Mesenchymal stem cell (in vitro differentiated cells and primary cell): ENCODE data around the gene GRAMD1B.

Source experiments
- DNase-seq: peaks from one replicate; pipeline ENCODE4 v3.0.0-alpha.2; 2013
- H2AFZ ChIP-seq: one replicate; pipeline ENCODE4 v1.6.1; 2013; ENCODE audit warnings: low read depth, mild to moderate bottlenecking, control low read depth, inconsistent platforms, low read length, moderate library complexity
- H2AK5ac ChIP-seq: 2 replicates; pipeline ENCODE4 v1.6.1; 2013; ENCODE audit warnings: low read length, moderate library complexity, mild to moderate bottlenecking, inconsistent platforms; ENCODE audit not compliant: severe bottlenecking
- H2BK120ac ChIP-seq: one replicate; pipeline ENCODE4 v1.6.1; 2013; ENCODE audit warnings: low read depth, mild to moderate bottlenecking, inconsistent platforms, low read length, moderate library complexity
- H2BK12ac ChIP-seq, 2 experiments: one replicate each; pipeline ENCODE4 v1.6.1; 2013; ENCODE audit warnings: inconsistent platforms in 2 of 2, low read length in 2 of 2, mild to moderate bottlenecking in 2 of 2, moderate library complexity in 2 of 2, control low read depth in 1 of 2
- H2BK15ac ChIP-seq: one replicate; pipeline ENCODE4 v1.6.1; 2013; ENCODE audit warnings: mild to moderate bottlenecking, low read depth, inconsistent platforms; ENCODE audit not compliant: poor library complexity, severe bottlenecking
- H2BK5ac ChIP-seq: 2 replicates; pipeline ENCODE4 v1.6.1; 2013; ENCODE audit warnings: low read depth, mild to moderate bottlenecking, low read length, control low read depth, inconsistent platforms; ENCODE audit not compliant: poor library complexity, severe bottlenecking
- H3K14ac ChIP-seq, 2 experiments: one replicate each; pipeline ENCODE4 v1.6.1; 2013; ENCODE audit warnings: inconsistent platforms in 2 of 2, low read length in 2 of 2, control low read depth in 1 of 2, mild to moderate bottlenecking in 1 of 2, moderate library complexity in 1 of 2
- H3K18ac ChIP-seq, 2 experiments: one replicate each; pipeline ENCODE4 v1.6.1; 2013; ENCODE audit warnings: inconsistent platforms in 2 of 2, low read length in 2 of 2, control low read depth in 1 of 2, low read depth in 1 of 2, mild to moderate bottlenecking in 1 of 2
- H3K23ac ChIP-seq, 2 experiments: one replicate each; pipeline ENCODE4 v1.6.1; 2013; ENCODE audit warnings: inconsistent platforms in 2 of 2, low read length in 2 of 2, mild to moderate bottlenecking in 2 of 2, moderate library complexity in 2 of 2, control low read depth in 1 of 2
- H3K27ac ChIP-seq: 2 replicates; pipeline ENCODE4 v1.5.1; 2013; ENCODE audit warnings: mild to moderate bottlenecking, moderate library complexity, low read length, control low read depth, inconsistent platforms; ENCODE audit not compliant: poor library complexity, severe bottlenecking
- H3K27me3 ChIP-seq, 2 experiments: 2 replicates each; pipeline versions ENCODE4 v1.6.1 to v1.7.0; 2013; ENCODE audit warnings: low read length in 2 of 2, mild to moderate bottlenecking in 2 of 2, moderate library complexity in 2 of 2, control low read depth in 1 of 2, inconsistent platforms in 1 of 2; ENCODE audit not compliant: control insufficient read depth in 1 of 2, insufficient read depth in 1 of 2
- H3K36me3 ChIP-seq, 2 experiments: 2 replicates each; pipeline versions ENCODE4 v1.6.1 to v1.7.0; 2013; ENCODE audit warnings: low read length in 2 of 2, control low read depth in 1 of 2, inconsistent platforms in 1 of 2, low read depth in 1 of 2, mild to moderate bottlenecking in 1 of 2; ENCODE audit not compliant: insufficient read depth in 2 of 2, control insufficient read depth in 1 of 2
- H3K4ac ChIP-seq, 2 experiments: one replicate each; pipeline ENCODE4 v1.6.1; 2013; ENCODE audit warnings: inconsistent platforms in 2 of 2, low read length in 2 of 2, mild to moderate bottlenecking in 2 of 2, moderate library complexity in 2 of 2, control low read depth in 1 of 2, low read depth in 1 of 2
- H3K4me1 ChIP-seq: 2 replicates; pipeline ENCODE4 v1.6.1; 2013; ENCODE audit warnings: low read depth, low read length, control low read depth; ENCODE audit not compliant: control insufficient read depth, insufficient read depth
- H3K4me2 ChIP-seq: 2 replicates; pipeline ENCODE4 v1.6.1; 2013; ENCODE audit warnings: low read length, mild to moderate bottlenecking, inconsistent platforms; ENCODE audit not compliant: poor library complexity, severe bottlenecking
- H3K4me3 ChIP-seq, 2 experiments: 2 replicates each; pipeline versions ENCODE4 v1.5.1 to v1.7.0; 2013; ENCODE audit warnings: low read length in 2 of 2, mild to moderate bottlenecking in 2 of 2, control low read depth in 1 of 2, low read depth in 1 of 2; ENCODE audit not compliant: insufficient read depth in 1 of 2
- H3K79me1 ChIP-seq: replicated peaks from 2 replicates; pipeline ENCODE4 v1.6.1; 2013; ENCODE audit warnings: mild to moderate bottlenecking, control low read depth, low read length, inconsistent platforms; ENCODE audit not compliant: poor library complexity, severe bottlenecking
- H3K9ac ChIP-seq: 2 replicates; pipeline ENCODE4 v1.7.0; 2013; ENCODE audit warnings: mild to moderate bottlenecking, low read length, moderate library complexity
- H3K9me3 ChIP-seq: 2 replicates; pipeline ENCODE4 v1.7.0; 2013; ENCODE audit warnings: mild to moderate bottlenecking, low read length; ENCODE audit not compliant: control insufficient read depth
- H4K8ac ChIP-seq: one replicate; pipeline ENCODE4 v1.6.1; 2013; ENCODE audit warnings: inconsistent platforms, mild to moderate bottlenecking, low read length, moderate library complexity
- H4K91ac ChIP-seq: one replicate; pipeline ENCODE4 v1.6.1; 2013; ENCODE audit warnings: mild to moderate bottlenecking, low read length, inconsistent platforms
- WGBS: methylation state at CpG from one replicate; pipeline ENCODE4 v1.1.7; 2013; ENCODE audit warnings: mixed read lengths; 5-methylcytosine and 5-hydroxymethylcytosine counted together

Gene GRAMD1B

GRCh38 chr11:123483466-123483865, 53.4 kb downstream of the GRAMD1B start:
- H2BK120ac ChIP-seq: no peak overlapping the region
- H3K9ac ChIP-seq: no peak overlapping the region
- no peak overlapping the region for H4K91ac ChIP-seq
- H2AK5ac ChIP-seq: no peak overlapping the region
- 100% methylated on average over 1 of the region's 4 CpGs for WGBS
- H3K4me2 ChIP-seq: no peak overlapping the region
- H3K4me3 ChIP-seq: no peak overlapping the region
- no peaks in the 10 kb centered on the region for H3K9me3 ChIP-seq
- H2AFZ ChIP-seq: no peak overlapping the region
- H3K4me1 ChIP-seq: peaks cover 3% of the 10 kb centered on the region
- H4K8ac ChIP-seq: no peak overlapping the region
- H3K36me3 ChIP-seq: peaks cover 0 to 7% of the 10 kb centered on the region in 2 experiments
- no peak overlapping the region for H3K18ac ChIP-seq
- H3K23ac ChIP-seq: no peak overlapping the region
- H2BK15ac ChIP-seq: no peak overlapping the region
- no peak overlapping the region for H2BK12ac ChIP-seq
- DNase-seq: no peak
- H3K27me3 ChIP-seq: no peaks in the 10 kb centered on the region
- no peak overlapping the region for H3K14ac ChIP-seq
- H3K4ac ChIP-seq: no peak overlapping the region
- H3K27ac ChIP-seq: no peak overlapping the region
- no peaks in the 10 kb centered on the region for H3K79me1 ChIP-seq
- H2BK5ac ChIP-seq: no peak overlapping the region

- Histone ChIP-seq H3K27me3 (no peaks in the 10 kb centered on the region), H4K8ac (no peak overlapping the region), H3K9ac (no peak overlapping the region), H3K14ac (no peak overlapping the region), H3K4me3 (no peak overlapping the region), H3K9me3 (no peaks in the 10 kb centered on the region), H3K79me1 (no peaks in the 10 kb centered on the region), H2BK12ac (no peak overlapping the region), H3K36me3 (peaks cover 0 to 7% of the 10 kb centered on the region in 2 experiments), H3K4me1 (peaks cover 3% of the 10 kb centered on the region), H3K18ac (no peak overlapping the region), H3K4me2 (no peak overlapping the region), H2AFZ (no peak overlapping the region), H3K23ac (no peak overlapping the region), H3K27ac (no peak overlapping the region), H4K91ac (no peak overlapping the region), H2BK5ac (no peak overlapping the region), H3K4ac (no peak overlapping the region), H2AK5ac (no peak overlapping the region), H2BK120ac (no peak overlapping the region), H2BK15ac (no peak overlapping the region)
- 93% methylated on average over 7 of the region's 8 CpGs for WGBS
- DNase-seq: no peak
Measured at GRCh38 chr11:123484448-123484847, 54.4 kb downstream of the GRAMD1B start.

DNA sequence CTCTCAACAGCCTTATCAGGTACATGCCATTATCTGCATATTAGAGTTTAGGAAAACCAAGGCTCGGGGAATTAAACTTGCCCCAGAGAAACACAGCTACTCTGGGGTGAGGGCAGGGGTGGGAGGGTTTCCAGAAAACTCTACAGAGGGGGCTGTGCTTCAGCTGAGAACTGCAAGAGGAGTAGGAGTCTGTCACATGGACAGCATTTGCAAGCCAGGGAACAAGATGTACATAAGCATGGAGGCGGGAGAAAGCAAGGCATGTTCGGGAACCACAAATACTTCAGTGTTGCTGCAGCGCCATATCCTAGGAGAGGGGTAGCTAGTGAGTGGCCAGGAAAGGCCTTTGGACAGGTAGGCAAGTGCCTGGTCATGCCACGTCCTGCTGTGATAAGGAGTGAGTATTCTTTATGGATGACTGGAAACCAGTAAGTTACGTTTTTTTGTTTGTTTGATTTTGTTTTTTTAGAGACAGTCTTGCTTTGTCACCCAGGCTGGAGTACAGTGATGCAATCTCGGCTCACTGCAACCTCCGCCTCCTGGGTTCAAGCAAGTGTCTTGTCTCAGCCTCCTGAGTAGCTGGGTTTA, 57.2 kb downstream of the GRAMD1B start:
- DNase-seq: no peak
- no peak overlapping the region for H3K18ac ChIP-seq
- no peak overlapping the region for H2AFZ ChIP-seq
- H3K79me1 ChIP-seq: no peaks in the 10 kb centered on the region
- H3K4me3 ChIP-seq: no peak overlapping the region
- no peak overlapping the region for H3K4ac ChIP-seq
- H3K36me3 ChIP-seq: peaks cover 0 to 3% of the 10 kb centered on the region in 2 experiments
- no peak overlapping the region for H2BK12ac ChIP-seq
- H3K9ac ChIP-seq: no peak overlapping the region
- no peak overlapping the region for H4K8ac ChIP-seq
- H4K91ac ChIP-seq: no peak overlapping the region
- no peak overlapping the region for H3K14ac ChIP-seq
- no peak overlapping the region for H3K27ac ChIP-seq
- H2AK5ac ChIP-seq: no peak overlapping the region
- WGBS: 84% methylated on average over 8 of the region's 8 CpGs
- H3K9me3 ChIP-seq: no peaks in the 10 kb centered on the region
- H3K27me3 ChIP-seq: no peaks in the 10 kb centered on the region
- H2BK5ac ChIP-seq: no peak overlapping the region
- no peak overlapping the region for H2BK120ac ChIP-seq
- H3K4me1 ChIP-seq: peaks cover 3% of the 10 kb centered on the region
- H2BK15ac ChIP-seq: no peak overlapping the region
- H3K4me2 ChIP-seq: no peak overlapping the region
- H3K23ac ChIP-seq: no peak overlapping the region

GRCh38 chr11:123490527-123490926, 60.5 kb downstream of the GRAMD1B start:
- H4K8ac ChIP-seq: no peak overlapping the region
- peaks cover 3% of the 10 kb centered on the region for H3K4me1 ChIP-seq
- H3K79me1 ChIP-seq: no peaks in the 10 kb centered on the region
- no peak overlapping the region for H3K4me3 ChIP-seq
- no peak overlapping the region for H3K18ac ChIP-seq
- no peak overlapping the region for H2BK5ac ChIP-seq
- H3K14ac ChIP-seq: no peak overlapping the region
- no peak overlapping the region for H2AFZ ChIP-seq
- no peak overlapping the region for H3K9ac ChIP-seq
- no peak overlapping the region for H2BK15ac ChIP-seq
- H3K4ac ChIP-seq: no peak overlapping the region
- no peak overlapping the region for H3K23ac ChIP-seq
- H3K4me2 ChIP-seq: no peak overlapping the region
- H2AK5ac ChIP-seq: no peak overlapping the region
- 96% methylated on average over 2 of the region's 2 CpGs for WGBS
- H2BK120ac ChIP-seq: no peak overlapping the region
- no peaks in the 10 kb centered on the region for H3K9me3 ChIP-seq
- no peak overlapping the region for H3K27ac ChIP-seq
- no peak overlapping the region for H4K91ac ChIP-seq
- no peaks in the 10 kb centered on the region for H3K36me3 ChIP-seq
- no peak overlapping the region for H2BK12ac ChIP-seq
- no peak for DNase-seq
- no peaks in the 10 kb centered on the region for H3K27me3 ChIP-seq
